Fibroblast of skin of left quadriceps (primary cell): ENCODE data around the gene MAP6D1.

Experiments used
- DNase-seq, 2 experiments: peaks; one replicate each; pipeline ENCODE4 v3.0.0-alpha.2; 2013; ENCODE audit warnings: low read depth in 2 of 2

The MAP6D1 gene

DNA sequence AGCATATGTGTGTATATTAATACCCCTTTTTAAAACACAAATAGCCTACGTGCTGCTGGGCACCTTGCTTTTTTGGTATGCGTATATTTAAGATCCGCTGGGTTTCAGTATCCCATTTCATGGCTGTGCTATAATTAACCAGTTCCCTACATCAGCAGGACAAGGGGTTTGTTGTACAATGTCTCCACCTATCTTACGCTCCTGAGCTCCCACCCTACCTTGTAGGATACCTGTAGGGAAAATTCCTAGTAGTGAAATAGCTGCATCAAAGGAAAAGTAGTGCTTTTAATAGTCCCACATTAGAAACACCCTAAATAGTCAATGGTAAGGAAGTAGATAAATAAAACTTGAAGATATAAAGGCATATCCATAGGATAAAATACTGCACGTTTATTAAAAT is 1.4 kb downstream of the MAP6D1 start:
- DNase-seq, result no peak

GRCh38 chr3:183822631-183823030 is 2.7 kb downstream of the MAP6D1 start:
- DNase-seq, result no peak

- DNase-seq, result no peak
Observed at GRCh38 chr3:183819831-183820230, 5.5 kb downstream of the MAP6D1 start.

DNA sequence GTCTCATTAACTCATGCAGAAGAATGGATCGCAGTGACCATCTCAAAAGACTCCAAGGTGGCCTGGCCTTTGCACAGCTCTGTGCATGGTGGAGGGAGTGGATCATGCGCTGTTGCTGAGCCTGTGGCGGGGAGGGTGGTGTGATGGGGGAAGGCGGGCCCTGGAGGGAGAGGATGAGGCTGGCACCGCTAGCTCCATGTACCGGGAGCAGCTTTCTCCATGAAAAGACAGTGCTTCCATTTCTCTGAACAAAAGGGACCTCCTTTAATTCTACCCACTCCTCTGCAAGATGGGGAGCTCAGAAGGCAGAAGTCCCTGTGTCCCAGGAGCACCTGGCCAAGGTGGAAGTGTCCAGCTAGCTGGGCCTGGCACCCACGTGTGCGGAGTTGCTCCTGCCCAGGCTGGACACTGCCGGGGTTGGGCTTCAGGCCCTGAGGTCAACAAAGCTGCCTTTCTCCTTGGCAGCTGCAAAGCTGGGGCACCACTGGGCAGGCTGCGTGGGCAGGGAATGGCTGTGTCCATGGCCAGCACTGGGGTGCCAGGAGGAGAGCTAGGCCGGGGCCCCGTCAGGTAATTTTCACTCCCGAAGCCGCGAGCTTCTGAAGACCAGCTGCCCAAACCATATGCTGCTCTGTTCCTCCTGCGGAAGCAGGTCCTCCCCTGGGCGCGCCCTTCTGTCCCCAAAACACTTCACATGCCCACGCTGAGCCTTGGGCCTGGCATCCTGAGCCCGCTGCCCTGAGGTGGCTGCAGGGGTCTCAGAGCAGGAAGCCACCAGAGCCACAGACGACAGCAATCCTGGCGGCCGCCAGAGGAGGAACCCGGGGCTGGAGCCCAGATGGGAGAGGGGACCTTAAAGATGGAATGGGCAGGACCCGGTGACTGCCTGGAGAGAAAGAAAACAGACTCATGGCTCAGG is 6.4 kb downstream of the MAP6D1 start:
- no peak for DNase-seq

GRCh38 chr3:183818041-183818620 is 7.2 kb downstream of the MAP6D1 start:
- DNase-seq, result no peak

DNA sequence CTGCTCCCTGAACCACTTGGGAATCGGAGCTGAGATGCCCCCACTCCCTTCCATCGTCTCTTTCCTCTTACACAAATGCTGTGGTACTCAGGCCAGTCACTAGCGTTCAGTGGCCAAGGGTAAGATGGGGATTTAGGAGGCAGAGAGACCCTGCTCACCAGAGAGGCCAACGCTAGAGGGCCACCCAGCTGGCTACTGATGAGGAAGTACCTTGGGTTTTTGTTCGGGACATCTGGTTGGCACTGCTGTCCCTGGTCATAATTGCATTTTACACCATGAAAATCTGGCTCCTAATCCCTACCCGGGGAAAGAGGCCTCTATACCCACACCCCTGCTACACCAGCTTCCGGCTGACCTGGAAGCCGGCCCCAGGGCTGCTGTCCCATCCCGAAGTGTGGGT is 7.7 kb downstream of the MAP6D1 start:
- no peak for DNase-seq

- no peak for DNase-seq
Observed at GRCh38 chr3:183816681-183817510, 8.5 kb downstream of the MAP6D1 start.

- DNase-seq, result no peak
Observed at GRCh38 chr3:183815951-183816475, 9.4 kb downstream of the MAP6D1 start.

GRCh38 chr3:183815563-183815940 is 9.8 kb downstream of the MAP6D1 start:
- no peak for DNase-seq

GRCh38 chr3:183814240-183814639 is 11.1 kb downstream of the MAP6D1 start:
- DNase-seq, result no peak

- DNase-seq, result no peak
Observed at GRCh38 chr3:183812761-183813445, 12.5 kb downstream of the MAP6D1 start.

GRCh38 chr3:183811638-183812037 is 13.7 kb downstream of the MAP6D1 start:
- DNase-seq, result no peak

GRCh38 chr3:183810643-183811594 is 14.5 kb downstream of the MAP6D1 start:
- no peak for DNase-seq

GRCh38 chr3:183809270-183809669 is 16.1 kb downstream of the MAP6D1 start:
- DNase-seq, result no peak

DNA sequence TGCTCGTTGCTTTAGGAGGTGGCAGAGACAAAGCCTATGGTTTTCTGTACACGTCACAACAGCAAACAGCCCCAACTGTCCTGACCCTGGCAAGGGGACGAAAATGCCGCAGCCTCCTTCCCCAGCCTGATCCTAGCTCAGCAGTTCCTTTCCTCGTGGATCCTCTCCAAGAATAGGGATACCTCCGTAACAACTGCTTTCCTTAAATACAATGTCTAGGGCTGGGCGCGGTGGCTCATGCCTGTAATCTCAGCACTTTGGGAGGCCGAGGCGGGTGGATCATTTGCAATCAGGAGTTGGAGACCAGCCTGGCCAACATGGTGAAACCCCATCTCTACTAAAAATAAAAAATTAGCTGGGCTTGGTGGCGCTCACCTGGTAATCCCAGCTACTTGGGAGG is 17.0 kb downstream of the MAP6D1 start:
- no peak for DNase-seq

- DNase-seq, result no peak
Observed at GRCh38 chr3:183807881-183808280, 17.5 kb downstream of the MAP6D1 start.

DNA sequence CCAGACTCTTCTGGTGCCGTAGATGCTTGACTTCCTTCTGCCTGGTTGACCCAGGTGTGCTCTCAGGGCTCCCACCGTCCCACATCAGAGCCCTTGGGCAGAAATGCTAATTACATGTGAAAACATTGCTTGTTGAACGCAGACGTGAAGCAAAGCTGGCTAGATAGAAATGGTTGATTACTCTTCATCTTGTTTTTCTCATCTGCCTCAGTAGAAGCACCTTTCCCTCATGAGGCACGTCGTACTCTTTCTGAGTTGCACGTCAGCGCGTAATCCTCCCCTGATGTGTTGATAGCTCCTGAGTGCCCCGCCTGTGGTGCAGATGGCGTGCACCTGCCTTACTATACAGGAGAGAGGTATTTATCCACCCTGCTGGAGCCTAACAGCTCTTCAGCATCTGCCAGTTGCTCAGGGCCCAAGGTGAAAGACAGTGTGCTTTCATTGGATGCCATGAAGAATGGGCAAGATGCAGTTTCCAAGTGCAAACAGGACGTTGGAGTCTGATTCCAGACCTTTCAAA is 18.1 kb downstream of the MAP6D1 start:
- DNase-seq, result no peak

DNA sequence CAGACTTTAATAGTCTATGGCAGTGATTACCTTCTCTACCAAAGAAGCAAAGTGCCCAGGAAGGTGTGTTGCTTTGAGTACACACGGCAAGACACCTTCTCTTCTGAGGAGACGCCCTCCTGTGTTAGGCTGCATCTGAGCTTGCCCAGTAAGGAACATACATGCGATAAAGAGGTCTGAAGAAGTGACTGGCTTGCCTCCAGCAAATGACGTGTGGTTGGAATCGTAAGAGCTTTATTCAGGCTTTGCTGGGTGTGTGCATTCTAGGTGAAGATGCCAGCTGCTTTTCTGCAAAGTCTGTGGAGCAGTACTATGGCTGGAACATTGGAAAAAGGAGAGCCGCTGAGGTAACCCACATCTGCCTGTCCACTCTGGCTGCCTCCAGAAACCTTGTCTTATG is 22.4 kb downstream of the MAP6D1 start:
- DNase-seq, result no peak

GRCh38 chr3:183801601-183802000 is 23.8 kb downstream of the MAP6D1 start:
- no peak for DNase-seq

DNA sequence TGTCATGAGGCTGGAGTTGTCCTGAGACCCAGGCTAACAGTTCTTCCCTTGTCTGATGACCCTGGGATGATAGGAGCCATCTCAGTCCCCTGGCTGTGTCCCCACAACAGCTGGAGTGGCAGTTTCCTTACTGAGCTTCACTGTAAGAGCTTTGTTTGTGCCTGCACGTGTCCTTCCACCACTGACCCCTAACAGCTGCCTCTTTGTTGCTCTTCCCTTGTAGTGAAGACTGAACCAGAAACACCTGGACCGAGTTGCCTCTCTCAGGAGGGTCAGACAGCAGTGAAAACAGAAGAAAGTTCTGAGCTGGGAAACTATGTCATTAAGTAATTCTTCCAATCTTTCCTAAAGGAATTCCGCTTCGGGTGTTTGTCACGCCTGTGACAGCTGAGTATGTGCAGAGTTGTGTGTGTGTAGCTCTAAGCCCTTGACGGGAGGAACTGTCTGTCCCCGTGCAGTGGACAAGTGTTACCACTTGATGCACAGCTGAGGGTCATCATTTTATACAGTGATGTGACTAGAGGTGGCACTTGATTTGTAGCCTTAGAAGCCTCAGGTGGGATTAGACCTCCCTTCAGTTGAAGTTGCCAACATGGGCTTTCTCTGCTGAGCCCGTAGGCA is 25.0 kb downstream of the MAP6D1 start:
- DNase-seq, result no peak
